ENCODE results near the gene FGF21.
A peak's percentile ranks its signal among the peaks of the same experiment; 100 is the strongest.

Gene FGF21

GRCh38 chr19:48720251-48720612 is 35.1 kb upstream of the FGF21 start:
- Histone ChIP-seq H3K4me1 (ENCODE audit: insufficient read depth, low read length) (peaks cover 13% of the 10 kb centered on the region; the same call in 1 of the 2 replicates), H3K9ac (ENCODE audit: low read depth, low read length) (peak overlapping the region; percentile 79; the same call in 1 of the 2 replicates), H3K36me3 (ENCODE audit: insufficient read depth, low read length) (no peaks in the 10 kb centered on the region), H3K9me3 (ENCODE audit: control insufficient read depth, insufficient read depth, low read length) (no peaks in the 10 kb centered on the region)

GRCh38 chr19:48720613-48721296 is 34.6 kb upstream of the FGF21 start:
- Histone ChIP-seq H3K9ac (ENCODE audit: low read depth, low read length) (peak overlapping the region; percentile 79), H3K36me3 (ENCODE audit: insufficient read depth, low read length) (no peaks in the 10 kb centered on the region), H3K9me3 (ENCODE audit: control insufficient read depth, insufficient read depth, low read length) (no peaks in the 10 kb centered on the region), H3K4me1 (ENCODE audit: insufficient read depth, low read length) (peaks cover 14% of the 10 kb centered on the region; the same call in 1 of the 2 replicates)

GRCh38 chr19:48722196-48722708 is 33.1 kb upstream of the FGF21 start:
- no peak overlapping the region for H3K9ac ChIP-seq (ENCODE audit: low read depth, low read length)
- no peaks in the 10 kb centered on the region for H3K9me3 ChIP-seq (ENCODE audit: control insufficient read depth, insufficient read depth, low read length)
- H3K36me3 ChIP-seq (ENCODE audit: insufficient read depth, low read length): no peaks in the 10 kb centered on the region
- H3K4me1 ChIP-seq (ENCODE audit: insufficient read depth, low read length): peaks cover 9% of the 10 kb centered on the region; the same call in 1 of the 2 replicates

- Histone ChIP-seq H3K36me3 (ENCODE audit: insufficient read depth, low read length) (no peaks in the 10 kb centered on the region), H3K4me1 (ENCODE audit: insufficient read depth, low read length) (peaks cover 6% of the 10 kb centered on the region; the same call in 1 of the 2 replicates), H3K9me3 (ENCODE audit: control insufficient read depth, insufficient read depth, low read length) (no peaks in the 10 kb centered on the region), H3K9ac (ENCODE audit: low read depth, low read length) (no peak overlapping the region)
These were observed 30.2 kb upstream of the FGF21 start for GRCh38 chr19:48724796-48725753.

- no peaks in the 10 kb centered on the region for H3K36me3 ChIP-seq (ENCODE audit: insufficient read depth, low read length)
- peaks cover 6% of the 10 kb centered on the region; the same call in 1 of the 2 replicates for H3K4me1 ChIP-seq (ENCODE audit: insufficient read depth, low read length)
- no peak overlapping the region for H3K9ac ChIP-seq (ENCODE audit: low read depth, low read length)
- no peaks in the 10 kb centered on the region for H3K9me3 ChIP-seq (ENCODE audit: control insufficient read depth, insufficient read depth, low read length)
These were observed 28.8 kb upstream of the FGF21 start for GRCh38 chr19:48726556-48726955.

- Histone ChIP-seq H3K4me1 (ENCODE audit: insufficient read depth, low read length) (peaks cover 6% of the 10 kb centered on the region; the same call in 1 of the 2 replicates), H3K9me3 (ENCODE audit: control insufficient read depth, insufficient read depth, low read length) (no peaks in the 10 kb centered on the region), H3K9ac (ENCODE audit: low read depth, low read length) (no peak overlapping the region; the same call in 1 of the 2 replicates), H3K36me3 (ENCODE audit: insufficient read depth, low read length) (no peaks in the 10 kb centered on the region)
These were observed 26.2 kb upstream of the FGF21 start for GRCh38 chr19:48728911-48729664.

GRCh38 chr19:48731452-48731851 is 23.9 kb upstream of the FGF21 start:
- H3K36me3 ChIP-seq (ENCODE audit: insufficient read depth, low read length): no peaks in the 10 kb centered on the region
- no peak overlapping the region for H3K9ac ChIP-seq (ENCODE audit: low read depth, low read length)
- no peaks in the 10 kb centered on the region for H3K9me3 ChIP-seq (ENCODE audit: control insufficient read depth, insufficient read depth, low read length)
- no peaks in the 10 kb centered on the region; the same call in 1 of the 2 replicates for H3K4me1 ChIP-seq (ENCODE audit: insufficient read depth, low read length)

GRCh38 chr19:48734625-48735024 is 20.7 kb upstream of the FGF21 start:
- Histone ChIP-seq H3K4me1 (ENCODE audit: insufficient read depth, low read length) (no peaks in the 10 kb centered on the region; the same call in 1 of the 2 replicates), H3K9ac (ENCODE audit: low read depth, low read length) (peak overlapping the region; percentile 63; the same call in 1 of the 2 replicates), H3K9me3 (ENCODE audit: control insufficient read depth, insufficient read depth, low read length) (no peaks in the 10 kb centered on the region), H3K36me3 (ENCODE audit: insufficient read depth, low read length) (no peaks in the 10 kb centered on the region)

- no peaks in the 10 kb centered on the region for H3K9me3 ChIP-seq (ENCODE audit: control insufficient read depth, insufficient read depth, low read length)
- peak overlapping the region; percentile 63 for H3K9ac ChIP-seq (ENCODE audit: low read depth, low read length)
- peaks cover 3% of the 10 kb centered on the region; the same call in 1 of the 2 replicates for H3K4me1 ChIP-seq (ENCODE audit: insufficient read depth, low read length)
- H3K36me3 ChIP-seq (ENCODE audit: insufficient read depth, low read length): no peaks in the 10 kb centered on the region
These were observed 20.2 kb upstream of the FGF21 start for GRCh38 chr19:48735031-48735615.

GRCh38 chr19:48737360-48737998 is 17.8 kb upstream of the FGF21 start:
- peaks cover 9% of the 10 kb centered on the region; the same call in 1 of the 2 replicates for H3K4me1 ChIP-seq (ENCODE audit: insufficient read depth, low read length)
- no peaks in the 10 kb centered on the region for H3K9me3 ChIP-seq (ENCODE audit: control insufficient read depth, insufficient read depth, low read length)
- H3K9ac ChIP-seq (ENCODE audit: low read depth, low read length): peak overlapping the region; percentile 32; the same call in 1 of the 2 replicates
- H3K36me3 ChIP-seq (ENCODE audit: insufficient read depth, low read length): no peaks in the 10 kb centered on the region

- peaks cover 9% of the 10 kb centered on the region; the same call in 1 of the 2 replicates for H3K4me1 ChIP-seq (ENCODE audit: insufficient read depth, low read length)
- peak overlapping the region; percentile 68 for H3K9ac ChIP-seq (ENCODE audit: low read depth, low read length)
- H3K9me3 ChIP-seq (ENCODE audit: control insufficient read depth, insufficient read depth, low read length): no peaks in the 10 kb centered on the region
- no peaks in the 10 kb centered on the region for H3K36me3 ChIP-seq (ENCODE audit: insufficient read depth, low read length)
These were observed 16.5 kb upstream of the FGF21 start for GRCh38 chr19:48738557-48739403.

- Histone ChIP-seq H3K9me3 (ENCODE audit: control insufficient read depth, insufficient read depth, low read length) (no peaks in the 10 kb centered on the region), H3K4me1 (ENCODE audit: insufficient read depth, low read length) (peaks cover 9% of the 10 kb centered on the region; the same call in 1 of the 2 replicates), H3K9ac (ENCODE audit: low read depth, low read length) (peak overlapping the region; percentile 68), H3K36me3 (ENCODE audit: insufficient read depth, low read length) (no peaks in the 10 kb centered on the region)
These were observed 15.7 kb upstream of the FGF21 start for GRCh38 chr19:48739404-48740163.
